ENCODE measurements around the gene IL1R2.

- no peak for TF ChIP-seq EZH2phosphoT487 (IDR thresholded peaks at IDR 0.05; ENCODE audit: low read depth)
- no peak for TF ChIP-seq CTCF (IDR thresholded peaks at IDR 0.05; ENCODE audit: low read depth, low read length)
Observed at GRCh38 chr2:102006886-102007278, 15.1 kb downstream of the IL1R2 start.
